Lower leg skin (tissue), 4 donors: ENCODE data around the gene TRIM63. TPM values are rescaled to one million over a fixed set of nuclear protein-coding genes. Genes with fewer than 3 reads are reported as not detected.

ENCODE experiments used
- DNase-seq, 2 donors: peaks; one replicate each; pipeline ENCODE4 v3.0.0-alpha.2; 2019; ENCODE audit warnings: low spot score in 2 of 2
- H3K4me3 ChIP-seq: fragments of 200-600 bp; sonication (generic); 2 replicates; pipeline ENCODE4 v1.5.1; 2017; ENCODE audit warnings: mild to moderate bottlenecking, low read depth; ENCODE audit not compliant: poor library complexity, severe bottlenecking
- CTCF ChIP-seq, 3 donors: fragments of 450-650 bp; IDR thresholded peaks; one replicate each; pipeline ENCODE4 v1.5.1; 2016; ENCODE audit warnings: antibody characterized with exemption in 3 of 3, mild to moderate bottlenecking in 3 of 3, moderate library complexity in 2 of 3
- POLR2A ChIP-seq, 2 donors: fragments of 450-650 bp; IDR thresholded peaks; one replicate each; pipeline ENCODE4 v1.6.1; 2016 to 2017; ENCODE audit warnings: antibody characterized with exemption in 2 of 2, mild to moderate bottlenecking in 1 of 2, moderate library complexity in 1 of 2
- WGBS, 2 donors: methylation state at CpG; one replicate each; pipeline ENCODE4 v1.1.5; 2018; 5-methylcytosine and 5-hydroxymethylcytosine counted together
- intact Hi-C: fragments of 100-400 bp; cut with DNase I; formaldehyde crosslinking; loops from one replicate; pipeline ENCODE4 v1.15.0; 2023; ENCODE audit warnings: low total_unique reads
- total RNA-seq, 4 donors: library from RNA; depleted of rRNA; stranded (reverse); fragments of >200 nt; gene quantifications; one replicate each; pipeline ENCODE4 v1.1.0, GENCODE V29; 2016

Gene TRIM63
- total RNA-seq, 4 donors from 2014 or later: 0.21 to 2.5 (median 2.1) TPM

GRCh38 chr1:26044414-26044813 is 23.0 kb downstream of the TRIM63 start:
- no peak for DNase-seq
- TF ChIP-seq CTCF (IDR thresholded peaks at IDR 0.05) (no peak), POLR2A (IDR thresholded peaks at IDR 0.05) (no peak)
- WGBS, 2 donors: 93 to 94% methylated on average over 3 of the region's 3 CpGs
- intact Hi-C loops: loop anchor here (10.0 kb wide), 1 partner anchor 210 kb away; no protein-coding TSS in a partner anchor
- H3K4me3 ChIP-seq: no peak overlapping the region

- no peak for DNase-seq
- 85 to 98% methylated on average over 2 of the region's 2 CpGs for WGBS, 2 donors
- TF ChIP-seq CTCF (IDR thresholded peaks at IDR 0.05) (no peak), POLR2A (IDR thresholded peaks at IDR 0.05) (no peak)
These were observed 23.7 kb downstream of the TRIM63 start for GRCh38 chr1:26043765-26044164.

GRCh38 chr1:26041978-26042377 is 25.5 kb downstream of the TRIM63 start:
- intact Hi-C loops: loop anchor here (10.0 kb wide), 1 partner anchor 213 kb away; no protein-coding TSS in a partner anchor
- TF ChIP-seq CTCF (IDR thresholded peaks at IDR 0.05) (no peak), POLR2A (IDR thresholded peaks at IDR 0.05) (no peak)
- H3K4me3 ChIP-seq: no peak overlapping the region
- no peak for DNase-seq
- WGBS, 2 donors: 63 to 80% methylated on average over 4 of the region's 4 CpGs

More at GRCh38 chr1:26043765-26044164, 23.7 kb downstream of the TRIM63 start:
- H3K4me3 ChIP-seq: no peak overlapping the region
- intact Hi-C loops: loop anchor here (10.0 kb wide), 1 partner anchor 211 kb away; no protein-coding TSS in a partner anchor

- 50 to 68% methylated on average over 7 of the region's 7 CpGs for WGBS, 2 donors
- TF ChIP-seq POLR2A (IDR thresholded peaks at IDR 0.05) (no peak), CTCF (IDR thresholded peaks at IDR 0.05) (no peak)
- no peak for DNase-seq
- no peak overlapping the region for H3K4me3 ChIP-seq
- intact Hi-C loops: loop anchor here (10.0 kb wide), 1 partner anchor 213 kb away; no protein-coding TSS in a partner anchor
These were observed 26.0 kb downstream of the TRIM63 start for GRCh38 chr1:26041401-26041800.

- TF ChIP-seq CTCF (IDR thresholded peaks at IDR 0.05): no peak
- TF ChIP-seq POLR2A (IDR thresholded peaks at IDR 0.05): no peak
- intact Hi-C loops: loop anchor here (10.0 kb wide), 1 partner anchor 56 kb away; no protein-coding TSS in a partner anchor
- DNase-seq: no peak
- no peak overlapping the region for H3K4me3 ChIP-seq
- 78 to 91% methylated on average over 4 to 6 of the region's 6 CpGs for WGBS, 2 donors
These were observed 28.5 kb downstream of the TRIM63 start for GRCh38 chr1:26038904-26039303.

GRCh38 chr1:26038477-26038876 is 29.0 kb downstream of the TRIM63 start:
- no peak overlapping the region for H3K4me3 ChIP-seq
- WGBS, 2 donors: 82 to 84% methylated on average over 6 of the region's 6 CpGs
- intact Hi-C loops: loop anchor here (10.0 kb wide), 1 partner anchor 56 kb away; no protein-coding TSS in a partner anchor
- no peak for DNase-seq
- TF ChIP-seq CTCF (IDR thresholded peaks at IDR 0.05): no peak
- TF ChIP-seq POLR2A (IDR thresholded peaks at IDR 0.05): no peak
